ENCODE data around the gene IPO11.

IPO11 gene

GRCh38 chr5:62642468-62642867 is 229.9 kb downstream of the IPO11 start:
- Histone ChIP-seq H3K4me2 (ENCODE audit: low read depth, low read length, poor library complexity, severe bottlenecking) (no peak overlapping the region), H3K4me3 (ENCODE audit: low read length, poor library complexity, severe bottlenecking) (no peak overlapping the region), H3K9ac (ENCODE audit: low read depth, low read length, poor library complexity, severe bottlenecking) (no peak overlapping the region), H3K79me2 (ENCODE audit: insufficient read depth, low read length) (no peaks in the 10 kb centered on the region), H3K9me2 (replicated peaks; ENCODE audit: low read depth, low read length) (no peaks in the 10 kb centered on the region), H3K27me3 (ENCODE audit: insufficient read depth, low read length, poor library complexity, severe bottlenecking) (no peaks in the 10 kb centered on the region), H3K9me3 (ENCODE audit: insufficient read depth, low read depth, low read length) (no peaks in the 10 kb centered on the region), H3F3A (ENCODE audit: low read depth) (no peaks in the 10 kb centered on the region), H3K4me1 (ENCODE audit: insufficient read depth, low read length, poor library complexity, severe bottlenecking) (peaks cover 22% of the 10 kb centered on the region), H4K20me1 (ENCODE audit: insufficient read depth, low read length, poor library complexity, severe bottlenecking) (no peaks in the 10 kb centered on the region), H3K36me3 (ENCODE audit: insufficient read depth, low read length) (no peaks in the 10 kb centered on the region), H2AFZ (ENCODE audit: low read length) (no peak overlapping the region)
- TF ChIP-seq EZH2phosphoT487 (IDR thresholded peaks at IDR 0.05; ENCODE audit: borderline replicate concordance): no peak
- TF ChIP-seq, protein P1, sequence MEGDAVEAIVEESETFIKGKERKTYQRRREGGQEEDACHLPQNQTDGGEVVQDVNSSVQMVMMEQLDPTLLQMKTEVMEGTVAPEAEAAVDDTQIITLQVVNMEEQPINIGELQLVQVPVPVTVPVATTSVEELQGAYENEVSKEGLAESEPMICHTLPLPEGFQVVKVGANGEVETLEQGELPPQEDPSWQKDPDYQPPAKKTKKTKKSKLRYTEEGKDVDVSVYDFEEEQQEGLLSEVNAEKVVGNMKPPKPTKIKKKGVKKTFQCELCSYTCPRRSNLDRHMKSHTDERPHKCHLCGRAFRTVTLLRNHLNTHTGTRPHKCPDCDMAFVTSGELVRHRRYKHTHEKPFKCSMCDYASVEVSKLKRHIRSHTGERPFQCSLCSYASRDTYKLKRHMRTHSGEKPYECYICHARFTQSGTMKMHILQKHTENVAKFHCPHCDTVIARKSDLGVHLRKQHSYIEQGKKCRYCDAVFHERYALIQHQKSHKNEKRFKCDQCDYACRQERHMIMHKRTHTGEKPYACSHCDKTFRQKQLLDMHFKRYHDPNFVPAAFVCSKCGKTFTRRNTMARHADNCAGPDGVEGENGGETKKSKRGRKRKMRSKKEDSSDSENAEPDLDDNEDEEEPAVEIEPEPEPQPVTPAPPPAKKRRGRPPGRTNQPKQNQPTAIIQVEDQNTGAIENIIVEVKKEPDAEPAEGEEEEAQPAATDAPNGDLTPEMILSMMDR (conservative IDR thresholded peaks at IDR 0.05; ENCODE audit: low read length): no peak

DNA sequence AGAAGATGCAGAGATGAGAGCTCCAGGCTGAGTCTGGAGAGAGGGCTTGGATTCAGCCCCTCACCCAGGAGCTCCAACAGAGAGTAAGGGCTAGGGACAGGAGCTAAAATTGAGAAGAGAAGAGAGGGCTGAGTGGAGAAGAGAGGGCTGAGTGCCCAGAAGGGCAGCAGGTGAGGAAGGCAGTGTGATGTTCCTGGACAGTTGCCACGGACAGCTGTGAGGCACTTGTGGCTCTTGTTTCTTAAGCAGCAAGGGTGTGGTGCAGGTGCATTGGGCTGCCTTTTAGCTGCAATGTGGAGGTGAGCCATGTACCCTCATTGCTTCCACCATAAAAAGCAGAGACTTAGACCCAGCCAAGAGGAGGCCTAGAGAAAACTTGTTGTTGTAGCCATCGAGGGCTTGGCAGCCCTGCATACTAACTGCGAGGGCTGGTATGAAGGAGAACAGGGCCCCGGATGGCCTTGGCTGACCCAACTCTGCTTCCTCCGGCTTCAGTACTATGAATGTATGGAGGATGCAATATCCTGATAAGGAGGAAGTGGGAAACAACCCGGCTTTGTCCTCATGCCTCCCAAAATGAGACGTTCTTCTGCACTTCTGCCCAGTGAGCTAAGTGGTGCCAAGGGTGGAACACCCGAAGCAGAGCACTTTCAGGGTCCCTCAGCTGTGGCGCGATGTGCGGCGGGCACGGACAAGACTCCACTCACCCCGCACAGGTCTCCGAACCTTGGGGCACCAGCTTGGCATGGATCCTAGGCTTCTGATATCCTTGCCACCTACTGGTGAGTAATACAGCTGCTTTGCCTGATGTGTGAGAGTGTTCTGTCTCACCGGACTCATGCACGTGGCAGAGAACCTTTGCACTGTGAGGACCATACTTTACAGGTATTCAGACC is 231.2 kb downstream of the IPO11 start:
- H4K20me1 ChIP-seq (ENCODE audit: insufficient read depth, low read length, poor library complexity, severe bottlenecking): no peaks in the 10 kb centered on the region
- H3K27me3 ChIP-seq (ENCODE audit: insufficient read depth, low read length, poor library complexity, severe bottlenecking): no peaks in the 10 kb centered on the region
- no peak overlapping the region for H3K4me2 ChIP-seq (ENCODE audit: low read depth, low read length, poor library complexity, severe bottlenecking)
- no peak overlapping the region for H2AFZ ChIP-seq (ENCODE audit: low read length)
- TF ChIP-seq EZH2phosphoT487 (IDR thresholded peaks at IDR 0.05; ENCODE audit: borderline replicate concordance): no peak
- TF ChIP-seq, protein P1 (conservative IDR thresholded peaks at IDR 0.05; ENCODE audit: low read length): no peak
- no peaks in the 10 kb centered on the region for H3K36me3 ChIP-seq (ENCODE audit: insufficient read depth, low read length)
- peaks cover 35% of the 10 kb centered on the region for H3K4me1 ChIP-seq (ENCODE audit: insufficient read depth, low read length, poor library complexity, severe bottlenecking)
- no peak overlapping the region for H3K4me3 ChIP-seq (ENCODE audit: low read length, poor library complexity, severe bottlenecking)
- H3F3A ChIP-seq (ENCODE audit: low read depth): no peaks in the 10 kb centered on the region
- no peaks in the 10 kb centered on the region for H3K9me3 ChIP-seq (ENCODE audit: insufficient read depth, low read depth, low read length)
- H3K9ac ChIP-seq (ENCODE audit: low read depth, low read length, poor library complexity, severe bottlenecking): no peak overlapping the region
- no peaks in the 10 kb centered on the region for H3K79me2 ChIP-seq (ENCODE audit: insufficient read depth, low read length)
- no peaks in the 10 kb centered on the region for H3K9me2 ChIP-seq (replicated peaks; ENCODE audit: low read depth, low read length)

DNA sequence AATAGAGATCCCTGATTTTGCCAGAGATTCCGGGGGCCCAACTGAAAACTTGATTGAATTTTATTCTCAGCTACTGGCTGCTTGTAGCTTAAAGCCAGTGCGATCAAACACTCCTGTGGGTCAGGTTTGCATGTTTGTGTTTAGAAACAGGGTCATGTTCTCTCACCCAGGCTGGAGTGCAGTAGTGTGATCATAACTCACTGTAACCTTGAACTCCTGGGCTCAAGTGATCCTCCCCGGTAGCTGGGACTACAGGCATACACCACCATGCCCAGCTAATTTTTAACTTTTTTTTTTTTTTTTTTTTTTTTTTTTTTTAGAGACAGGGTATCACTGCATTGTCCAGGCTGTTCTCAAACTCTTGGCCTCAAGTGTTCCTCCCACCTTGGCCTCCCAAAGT is 232.7 kb downstream of the IPO11 start:
- no peak overlapping the region for H3K4me2 ChIP-seq (ENCODE audit: low read depth, low read length, poor library complexity, severe bottlenecking)
- no peaks in the 10 kb centered on the region for H3K9me3 ChIP-seq (ENCODE audit: insufficient read depth, low read depth, low read length)

More for the DNA sequence above, 232.7 kb downstream of the IPO11 start:
- no peaks in the 10 kb centered on the region for H3F3A ChIP-seq (ENCODE audit: low read depth)
- H3K9me2 ChIP-seq (replicated peaks; ENCODE audit: low read depth, low read length): no peaks in the 10 kb centered on the region
- TF ChIP-seq EZH2phosphoT487 (IDR thresholded peaks at IDR 0.05; ENCODE audit: borderline replicate concordance): no peak
- TF ChIP-seq, protein P1 (conservative IDR thresholded peaks at IDR 0.05; ENCODE audit: low read length): no peak
- H4K20me1 ChIP-seq (ENCODE audit: insufficient read depth, low read length, poor library complexity, severe bottlenecking): no peaks in the 10 kb centered on the region
- H3K9ac ChIP-seq (ENCODE audit: low read depth, low read length, poor library complexity, severe bottlenecking): no peak overlapping the region
- no peaks in the 10 kb centered on the region for H3K36me3 ChIP-seq (ENCODE audit: insufficient read depth, low read length)
- H3K27me3 ChIP-seq (ENCODE audit: insufficient read depth, low read length, poor library complexity, severe bottlenecking): no peaks in the 10 kb centered on the region
- H3K4me3 ChIP-seq (ENCODE audit: low read length, poor library complexity, severe bottlenecking): no peak overlapping the region
- peaks cover 41% of the 10 kb centered on the region for H3K4me1 ChIP-seq (ENCODE audit: insufficient read depth, low read length, poor library complexity, severe bottlenecking)
- H2AFZ ChIP-seq (ENCODE audit: low read length): no peak overlapping the region
- H3K79me2 ChIP-seq (ENCODE audit: insufficient read depth, low read length): no peaks in the 10 kb centered on the region

All from Loucy (cell line).